HG02588 (cell line): ENCODE results near the gene TNS4.

Experiments
- ATAC-seq: cut with Tn5 transposase; IDR thresholded peaks from one replicate; pipeline ENCODE4 v1.9.1; 2021; ENCODE audit warnings: mild to moderate bottlenecking, moderate library complexity; ENCODE audit not compliant: unreplicated experiment

Gene TNS4

GRCh38 chr17:40458851-40459482 is 42.5 kb downstream of the TNS4 start:
- ATAC-seq: no peak

DNA sequence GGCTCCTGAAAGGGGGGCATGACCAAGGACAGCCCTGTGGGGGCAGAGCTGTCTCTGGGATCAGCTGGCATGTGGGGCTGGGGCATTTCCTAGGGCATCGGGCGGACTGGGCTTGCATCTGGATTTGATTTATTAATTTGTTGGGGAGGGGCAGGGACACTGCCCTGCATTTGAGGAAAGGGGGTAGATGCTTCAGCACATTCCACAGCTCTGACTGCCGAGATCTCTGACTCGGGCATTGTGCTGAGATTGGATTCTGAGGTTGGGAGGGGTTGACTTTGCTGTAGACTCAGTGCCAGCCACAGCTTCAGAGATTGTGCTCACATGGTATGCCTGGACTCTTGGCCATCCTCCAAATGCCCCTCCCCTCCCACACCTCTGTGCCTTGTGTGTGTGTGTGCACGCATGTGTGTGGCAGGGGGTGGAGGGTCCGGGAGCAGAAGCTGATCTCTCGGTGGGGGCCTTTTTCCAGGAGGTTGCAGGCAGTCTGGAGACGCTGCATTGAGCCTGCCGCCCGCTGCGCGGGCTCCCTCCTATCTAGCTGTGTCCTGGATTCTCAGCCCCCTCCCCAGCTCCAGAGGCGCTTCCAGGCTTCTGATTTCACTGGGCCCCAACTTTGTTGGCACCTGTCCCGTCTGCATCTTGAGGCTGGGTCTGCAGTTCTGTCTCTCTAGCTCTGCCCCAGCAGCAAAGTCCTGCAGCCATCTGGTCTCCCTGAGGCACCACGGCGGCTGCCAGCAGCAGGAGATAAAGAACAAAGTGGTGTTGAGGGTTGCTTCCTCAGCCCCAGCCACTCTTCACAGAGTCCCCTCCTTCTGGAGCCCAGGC is 43.2 kb downstream of the TNS4 start:
- ATAC-seq: no peak

GRCh38 chr17:40457369-40457768 is 44.1 kb downstream of the TNS4 start:
- ATAC-seq: no peak

GRCh38 chr17:40456396-40456951 is 44.9 kb downstream of the TNS4 start:
- no peak for ATAC-seq

DNA sequence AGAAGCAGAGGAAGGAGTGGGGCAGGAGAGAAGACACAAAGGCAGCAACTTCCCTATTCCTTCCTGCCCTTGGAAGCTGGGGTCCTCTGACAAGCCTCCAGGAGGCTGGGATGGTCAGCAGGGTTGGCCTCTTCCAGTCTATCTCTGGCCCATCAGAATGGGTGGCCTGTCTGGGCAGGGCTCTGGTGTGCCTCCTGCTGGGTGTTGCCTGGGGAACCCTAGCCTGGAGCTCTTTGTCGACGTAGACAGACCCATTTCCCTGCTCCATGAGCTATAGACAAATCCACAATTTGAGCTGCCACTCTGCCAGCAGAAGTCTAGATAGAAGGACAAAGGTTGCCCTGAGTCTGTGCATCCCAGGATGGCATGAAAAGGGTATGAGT is 46.8 kb downstream of the TNS4 start:
- no peak for ATAC-seq

- no peak for ATAC-seq
Measured at GRCh38 chr17:40453881-40454612, 47.4 kb downstream of the TNS4 start.

DNA sequence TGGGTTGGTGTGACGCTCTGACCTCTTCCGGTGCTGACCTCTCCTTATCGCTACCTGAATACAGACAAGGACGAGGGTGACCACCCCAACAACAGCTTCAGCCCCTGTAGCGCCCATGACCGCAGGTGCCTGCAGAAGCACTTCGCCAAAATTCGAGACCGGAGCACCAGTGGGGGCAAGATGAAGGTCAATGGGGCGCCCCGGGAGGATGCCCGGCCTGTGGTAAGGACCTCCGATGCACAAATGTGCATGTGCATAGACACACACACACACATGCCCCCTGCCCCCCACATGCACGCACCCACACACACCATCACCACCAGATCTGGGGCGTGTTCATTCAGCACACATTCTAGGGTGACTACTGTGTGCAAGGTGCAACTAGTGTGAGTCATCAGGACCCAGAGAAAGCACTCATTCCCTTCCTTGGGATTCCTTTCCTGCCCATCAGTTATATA is 48.5 kb downstream of the TNS4 start:
- no peak for ATAC-seq

- ATAC-seq: no peak
Measured at GRCh38 chr17:40452216-40452787, 49.1 kb downstream of the TNS4 start.

DNA sequence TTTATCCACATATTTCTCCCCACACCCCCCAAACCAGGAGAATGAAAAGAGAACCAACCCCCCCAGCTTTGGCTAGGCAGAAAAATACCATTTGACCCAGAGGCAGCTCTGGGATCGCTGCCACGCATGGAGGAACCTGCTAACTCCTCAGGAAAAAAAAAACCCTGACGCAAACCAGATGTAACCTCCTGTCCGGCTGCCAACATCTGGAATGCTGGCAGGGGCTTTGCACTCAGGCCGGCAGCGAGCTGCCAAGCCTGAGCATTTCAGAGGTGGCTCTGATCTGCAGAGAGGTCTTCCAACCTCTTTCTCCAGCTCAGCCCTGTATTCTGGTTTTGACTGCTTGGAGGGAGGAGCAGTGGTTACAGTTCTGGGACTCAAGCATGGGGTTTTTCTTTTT is 50.0 kb downstream of the TNS4 start:
- no peak for ATAC-seq

GRCh38 chr17:40450175-40450574 is 51.2 kb downstream of the TNS4 start:
- ATAC-seq: no peak

DNA sequence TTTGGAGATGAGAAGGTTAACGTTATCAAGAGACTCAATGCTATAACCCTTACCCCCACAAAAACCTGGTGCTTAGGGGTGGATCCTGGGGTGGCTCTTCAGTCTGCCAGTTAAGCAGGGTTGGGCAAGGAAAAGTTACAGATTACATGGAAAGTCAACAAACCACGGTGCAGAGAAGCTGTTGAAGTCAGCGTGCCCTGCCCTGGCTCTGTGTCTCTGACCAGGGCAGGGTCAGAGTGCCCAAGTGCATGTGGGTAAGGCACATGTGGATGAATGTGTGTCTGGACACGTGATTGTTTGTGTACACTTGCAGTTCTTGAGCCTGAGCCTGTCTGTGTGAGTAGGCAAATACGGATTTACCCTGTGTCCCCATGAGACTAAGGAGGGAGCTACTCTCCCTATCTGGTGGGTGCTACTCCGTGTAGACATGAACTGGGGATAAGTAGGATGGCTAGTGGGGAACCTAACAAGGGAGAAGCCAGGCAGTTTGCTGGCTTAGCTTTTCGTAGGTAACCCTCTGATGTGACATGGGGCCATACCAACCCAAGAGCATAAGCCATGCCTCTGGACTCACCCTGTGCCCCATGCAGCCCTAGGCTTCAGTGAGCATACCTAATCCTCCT is 52.7 kb downstream of the TNS4 start:
- no peak for ATAC-seq

- no peak for ATAC-seq
Measured at GRCh38 chr17:40448213-40448638, 53.2 kb downstream of the TNS4 start.

DNA sequence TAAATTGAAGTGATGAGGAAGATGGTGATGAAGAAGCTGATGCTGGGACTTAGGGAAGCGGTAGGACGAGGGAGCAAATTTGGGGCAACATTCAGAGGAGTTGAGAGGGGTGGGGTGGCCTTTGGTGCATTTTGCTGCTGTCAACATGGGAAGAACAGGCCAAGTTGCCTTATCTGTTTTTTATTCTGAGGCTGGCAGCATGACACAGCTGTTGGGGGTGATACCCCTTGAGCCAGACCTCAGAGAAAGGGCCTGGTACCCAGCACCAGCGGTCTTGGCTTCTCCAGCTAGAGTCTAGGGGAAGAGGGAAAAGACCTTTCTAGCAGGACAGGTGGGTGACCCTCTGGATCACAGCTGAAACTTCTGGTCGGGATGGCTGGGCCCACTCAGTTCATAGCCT is 53.6 kb downstream of the TNS4 start:
- ATAC-seq: no peak

DNA sequence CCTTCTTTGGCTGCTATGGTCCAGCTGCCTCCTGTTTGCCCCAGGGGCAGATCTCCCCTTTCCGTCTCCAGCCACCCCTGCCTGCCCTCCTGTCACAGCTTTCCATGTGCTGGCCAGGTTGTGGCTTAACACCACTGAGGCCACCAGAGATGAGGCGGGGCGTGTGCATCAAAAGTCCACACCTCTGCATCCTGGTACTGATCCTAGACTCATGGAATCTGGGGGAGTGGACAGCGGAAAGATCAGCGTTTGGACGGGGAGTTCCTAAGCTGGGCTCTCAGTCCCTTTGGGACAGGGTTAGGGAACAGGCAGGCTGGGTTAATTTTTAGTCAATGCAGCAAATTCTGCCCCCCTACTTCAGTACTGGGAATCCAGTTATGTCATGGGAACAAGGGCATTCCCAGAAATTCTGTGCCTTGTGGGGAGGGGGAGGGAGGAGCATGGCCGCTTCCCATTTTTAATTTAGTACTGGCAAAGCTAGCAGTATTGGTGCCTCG is 54.2 kb downstream of the TNS4 start:
- ATAC-seq: no peak

GRCh38 chr17:40445751-40446468 is 55.5 kb downstream of the TNS4 start:
- ATAC-seq: no peak

GRCh38 chr17:40443988-40444899 is 57.2 kb downstream of the TNS4 start:
- no peak for ATAC-seq

DNA sequence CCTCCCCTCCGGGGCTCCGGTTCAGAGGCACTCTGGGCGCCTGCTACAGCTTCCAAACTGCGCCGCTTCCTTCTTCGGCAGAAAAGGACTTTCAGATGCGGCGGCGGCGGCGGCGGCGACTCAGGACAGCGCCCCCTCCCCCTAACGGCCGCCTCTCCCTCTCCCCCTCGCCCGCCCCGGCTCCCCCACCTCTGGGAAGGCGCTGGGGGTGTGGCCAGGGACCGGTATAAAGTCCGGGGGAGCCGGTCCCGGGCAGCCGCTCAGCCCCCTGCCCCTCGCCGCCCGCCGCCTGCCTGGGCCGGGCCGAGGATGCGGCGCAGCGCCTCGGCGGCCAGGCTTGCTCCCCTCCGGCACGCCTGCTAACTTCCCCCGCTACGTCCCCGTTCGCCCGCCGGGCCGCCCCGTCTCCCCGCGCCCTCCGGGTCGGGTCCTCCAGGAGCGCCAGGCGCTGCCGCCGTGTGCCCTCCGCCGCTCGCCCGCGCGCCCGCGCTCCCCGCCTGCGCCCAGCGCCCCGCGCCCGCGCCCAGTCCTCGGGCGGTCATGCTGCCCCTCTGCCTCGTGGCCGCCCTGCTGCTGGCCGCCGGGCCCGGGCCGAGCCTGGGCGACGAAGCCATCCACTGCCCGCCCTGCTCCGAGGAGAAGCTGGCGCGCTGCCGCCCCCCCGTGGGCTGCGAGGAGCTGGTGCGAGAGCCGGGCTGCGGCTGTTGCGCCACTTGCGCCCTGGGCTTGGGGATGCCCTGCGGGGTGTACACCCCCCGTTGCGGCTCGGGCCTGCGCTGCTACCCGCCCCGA is 58.0 kb downstream of the TNS4 start, which contains the start of gene IGFBP4:
TSS of gene IGFBP4 (plus strand) at position 255 of the 792 bp plus-strand sequence. CDS start at position 541, 286 bp downstream.
- ATAC-seq: no peak
